ENCODE data around the gene PRPF6. TPM values are rescaled to one million over a fixed set of nuclear protein-coding genes. Genes with fewer than 3 reads are reported as not detected.

Gene PRPF6
- total RNA-seq, 1 experiment from 2014 or later: 181 TPM

- intact Hi-C loops (cut with micrococcal nuclease; ENCODE audit: unreplicated experiment): no loop called here
These were observed 17.6 kb upstream of the PRPF6 start for GRCh38 chr20:63963348-63963741.

GRCh38 chr20:63963784-63964301 is 17.1 kb upstream of the PRPF6 start:
- Mint-ChIP-seq H3K4me3 (ENCODE audit: unreplicated experiment) (no peak overlapping the region), H3K9me3 (ENCODE audit: unreplicated experiment) (peaks cover 10% of the 10 kb centered on the region), H3K36me3 (ENCODE audit: insufficient read depth, unreplicated experiment) (peaks cover 56% of the 10 kb centered on the region), H3K27me3 (ENCODE audit: insufficient read depth, unreplicated experiment) (no peaks in the 10 kb centered on the region), H3K27ac (ENCODE audit: unreplicated experiment) (no peak overlapping the region), H3K4me1 (ENCODE audit: low read depth, unreplicated experiment) (peaks cover 5% of the 10 kb centered on the region)
- peak in 1 of 2 experiments; percentile 40 for DNase-seq
- POLR2A ChIA-PET: no interaction called here
- Histone ChIP-seq H3K36me3 (ENCODE audit: control insufficient read depth, insufficient read depth, low read length) (peaks cover 27% of the 10 kb centered on the region), H3K4me3 (ENCODE audit: low read depth, low read length) (no peak overlapping the region), H3K9me3 (peaks cover 23% of the 10 kb centered on the region), H3K4me1 (peaks cover 9% of the 10 kb centered on the region), H3K27me3 (replicated peaks; ENCODE audit: control insufficient read depth, insufficient read depth, low read length) (no peaks in the 10 kb centered on the region)
- intact Hi-C loops (cut with micrococcal nuclease; ENCODE audit: unreplicated experiment): no loop called here
- BruUV-seq (replicated peaks): no TSS peak
- no peak for TF ChIP-seq CTCF (IDR thresholded peaks at IDR 0.05; ENCODE audit: insufficient read depth in 1 of 2, low read depth in 1 of 2, low read length in 1 of 2, severe bottlenecking in 1 of 2, unreplicated experiment in 1 of 2)
- CTCF ChIA-PET: interaction anchor here (0.5 to 1.0 kb wide), 2 partner anchors 16 to 156 kb away, joined by 3 read pairs; no protein-coding TSS in a partner anchor

More at GRCh38 chr20:63963348-63963741, 17.6 kb upstream of the PRPF6 start:
- ChIA-PET CTCF (no interaction called here), POLR2A (no interaction called here)
- H3K27ac Mint-ChIP-seq (ENCODE audit: unreplicated experiment): no peak overlapping the region
- no TSS peak for BruUV-seq (replicated peaks)
- H3K36me3 ChIP-seq (ENCODE audit: control insufficient read depth, insufficient read depth, low read length): peaks cover 26% of the 10 kb centered on the region
- no peak for TF ChIP-seq CTCF (IDR thresholded peaks at IDR 0.05; ENCODE audit: insufficient read depth in 1 of 2, low read depth in 1 of 2, low read length in 1 of 2, severe bottlenecking in 1 of 2, unreplicated experiment in 1 of 2)
- no peaks in the 10 kb centered on the region for H3K27me3 Mint-ChIP-seq (ENCODE audit: insufficient read depth, unreplicated experiment)
- no peak overlapping the region for H3K4me3 ChIP-seq (ENCODE audit: low read depth, low read length)
- no peak for DNase-seq
- H3K4me1 ChIP-seq: peaks cover 9% of the 10 kb centered on the region
- peaks cover 10% of the 10 kb centered on the region for H3K4me1 Mint-ChIP-seq (ENCODE audit: low read depth, unreplicated experiment)
- peaks cover 23% of the 10 kb centered on the region for H3K9me3 ChIP-seq
- H3K36me3 Mint-ChIP-seq (ENCODE audit: insufficient read depth, unreplicated experiment): peaks cover 56% of the 10 kb centered on the region
- no peak overlapping the region for H3K4me3 Mint-ChIP-seq (ENCODE audit: unreplicated experiment)
- H3K27me3 ChIP-seq (replicated peaks; ENCODE audit: control insufficient read depth, insufficient read depth, low read length): no peaks in the 10 kb centered on the region
- peaks cover 10% of the 10 kb centered on the region for H3K9me3 Mint-ChIP-seq (ENCODE audit: unreplicated experiment)

GRCh38 chr20:63964412-63964811 is 16.5 kb upstream of the PRPF6 start:
- Histone ChIP-seq H3K27me3 (replicated peaks; ENCODE audit: control insufficient read depth, insufficient read depth, low read length) (no peaks in the 10 kb centered on the region), H3K9me3 (peaks cover 23% of the 10 kb centered on the region), H3K4me1 (peaks cover 12% of the 10 kb centered on the region), H3K4me3 (ENCODE audit: low read depth, low read length) (no peak overlapping the region), H3K36me3 (ENCODE audit: control insufficient read depth, insufficient read depth, low read length) (peaks cover 27% of the 10 kb centered on the region)
- Mint-ChIP-seq H3K4me3 (ENCODE audit: unreplicated experiment) (no peak overlapping the region), H3K27me3 (ENCODE audit: insufficient read depth, unreplicated experiment) (no peaks in the 10 kb centered on the region), H3K4me1 (ENCODE audit: low read depth, unreplicated experiment) (no peaks in the 10 kb centered on the region), H3K9me3 (ENCODE audit: unreplicated experiment) (peaks cover 10% of the 10 kb centered on the region), H3K36me3 (ENCODE audit: insufficient read depth, unreplicated experiment) (peaks cover 52% of the 10 kb centered on the region), H3K27ac (ENCODE audit: unreplicated experiment) (no peak overlapping the region)
- no TSS peak for BruUV-seq (replicated peaks)
- ChIA-PET POLR2A (no interaction called here), CTCF (interaction anchor here (0.5 to 1.0 kb wide), 2 partner anchors 16 to 156 kb away, joined by 3 read pairs; no protein-coding TSS in a partner anchor)
- DNase-seq: peak in 1 of 2 experiments; percentile 45
- intact Hi-C loops (cut with micrococcal nuclease; ENCODE audit: unreplicated experiment): no loop called here
- no peak for TF ChIP-seq CTCF (IDR thresholded peaks at IDR 0.05; ENCODE audit: insufficient read depth in 1 of 2, low read depth in 1 of 2, low read length in 1 of 2, severe bottlenecking in 1 of 2, unreplicated experiment in 1 of 2)

All from Caco-2 (cell line).